Neural cell (in vitro differentiated cells): ENCODE measurements around the gene APMAP. TPM values are rescaled to one million over a fixed set of nuclear protein-coding genes. Genes with fewer than 3 reads are reported as not detected.

Experiments
- H2AFZ ChIP-seq: fragments of 200-600, 300-800 bp; sonication (generic), shearing (Covaris generic); 2 replicates; pipeline ENCODE4 v1.6.0; 2014; ENCODE audit warnings: low read depth, mild to moderate bottlenecking, antibody characterized with exemption, low read length, moderate library complexity
- H3F3A ChIP-seq: fragments of 200-600 bp; shearing (Covaris generic); 2 replicates; pipeline ENCODE4 v1.6.1; 2016; ENCODE audit warnings: mild to moderate bottlenecking, moderate library complexity, mixed read lengths, antibody characterized with exemption, low read length; ENCODE audit not compliant: insufficient read depth, poor library complexity, severe bottlenecking
- H3K27ac ChIP-seq: fragments of 200-600, 300-800 bp; sonication (generic), shearing (Covaris generic); 2 replicates; pipeline ENCODE4 v1.5.1; 2014; ENCODE audit warnings: mild to moderate bottlenecking, low read length, moderate library complexity
- H3K27me3 ChIP-seq: fragments of 300-800, 200-600 bp; sonication (generic), shearing (Covaris generic); 2 replicates; pipeline ENCODE4 v1.6.0; 2014; ENCODE audit warnings: mild to moderate bottlenecking, low read depth, low read length, moderate library complexity; ENCODE audit not compliant: insufficient read depth
- H3K36me3 ChIP-seq: fragments of 300-800, 200-600 bp; sonication (generic), shearing (Covaris generic); 2 replicates; pipeline ENCODE4 v1.5.1; 2014; ENCODE audit warnings: mild to moderate bottlenecking, antibody characterized with exemption, low read length, moderate library complexity; ENCODE audit not compliant: insufficient read depth
- H3K4me2 ChIP-seq: fragments of 300-800, 200-600 bp; sonication (generic), shearing (Covaris generic); 2 replicates; pipeline ENCODE4 v1.6.0; 2014; ENCODE audit warnings: mild to moderate bottlenecking, low read length
- H3K4me3 ChIP-seq: fragments of 300-800, 200-600 bp; sonication (generic), shearing (Covaris generic); 2 replicates; pipeline ENCODE4 v1.5.1; 2014; ENCODE audit warnings: mild to moderate bottlenecking, low read length, moderate library complexity
- H3K79me2 ChIP-seq: fragments of 200-600 bp; shearing (Covaris generic); replicated peaks from 2 replicates; pipeline ENCODE4 v1.6.0; 2014; ENCODE audit warnings: mild to moderate bottlenecking, low read length, moderate library complexity; ENCODE audit not compliant: insufficient read depth
- H3K9ac ChIP-seq: fragments of 300-800, 200-600 bp; sonication (generic), shearing (Covaris generic); 2 replicates; pipeline ENCODE4 v1.6.1; 2016; ENCODE audit warnings: mild to moderate bottlenecking, low read length, mixed read lengths
- H3K9me2 ChIP-seq: fragments of 200-600 bp; shearing (Covaris generic); 2 replicates; pipeline ENCODE4 v1.6.1; 2016; ENCODE audit warnings: mild to moderate bottlenecking, low read length, mixed read lengths; ENCODE audit not compliant: insufficient read depth
- H3K9me3 ChIP-seq: fragments of 200-600, 300-800 bp; sonication (generic), shearing (Covaris generic); 2 replicates; pipeline ENCODE4 v1.6.1; 2016; ENCODE audit warnings: mild to moderate bottlenecking, mixed run types, low read length, moderate library complexity, mixed read lengths
- H4K20me1 ChIP-seq: fragments of 200-600 bp; shearing (Covaris generic); 2 replicates; pipeline ENCODE4 v1.6.1; 2016; ENCODE audit warnings: mild to moderate bottlenecking, mixed run types; ENCODE audit not compliant: insufficient read depth
- CTCF ChIP-seq: fragments of 450-650 bp; IDR thresholded peaks from 2 replicates; pipeline ENCODE4 v1.5.1; 2014; ENCODE audit warnings: antibody characterized with exemption, mild to moderate bottlenecking, moderate library complexity; ENCODE audit not compliant: poor library complexity, severe bottlenecking
- EP300 ChIP-seq: fragments of 450-650 bp; conservative IDR thresholded peaks from 2 replicates; pipeline ENCODE4 v1.6.1; 2014; ENCODE audit warnings: antibody characterized with exemption, mild to moderate bottlenecking, moderate library complexity; ENCODE audit not compliant: poor library complexity, severe bottlenecking
- EZH2 ChIP-seq: fragments of 200-600, 300-800 bp; shearing (Covaris generic), sonication (generic); IDR thresholded peaks from 2 replicates; pipeline ENCODE4 v1.6.1; 2014; ENCODE audit warnings: antibody characterized with exemption, low read length, borderline replicate concordance, mild to moderate bottlenecking; ENCODE audit not compliant: insufficient read depth, poor library complexity, severe bottlenecking
- MXI1 ChIP-seq: fragments of 450-650 bp; conservative IDR thresholded peaks from 2 replicates; pipeline ENCODE4 v1.6.1; 2014; ENCODE audit warnings: antibody characterized with exemption, mild to moderate bottlenecking; ENCODE audit not compliant: poor library complexity, severe bottlenecking
- POLR2AphosphoS5 ChIP-seq: IDR thresholded peaks from 2 replicates; pipeline ENCODE4 v1.6.1; 2012
- RAD21 ChIP-seq: fragments of 450-650 bp; conservative IDR thresholded peaks from 2 replicates; pipeline ENCODE4 v1.6.1; 2014; ENCODE audit warnings: antibody characterized with exemption, mild to moderate bottlenecking, moderate library complexity
- REST ChIP-seq: IDR thresholded peaks from 2 replicates; pipeline ENCODE4 v1.6.1; 2012; ENCODE audit warnings: borderline replicate concordance
- SMC3 ChIP-seq: fragments of 450-650 bp; conservative IDR thresholded peaks from 2 replicates; pipeline ENCODE4 v1.6.1; 2014; ENCODE audit warnings: antibody characterized with exemption, mild to moderate bottlenecking, moderate library complexity; ENCODE audit not compliant: poor library complexity
- TAF1 ChIP-seq: IDR thresholded peaks from 2 replicates; pipeline ENCODE4 v1.6.1; 2012; ENCODE audit warnings: low read depth
- polyA plus RNA-seq: library from polyadenylated mRNA; depleted of rRNA; stranded (reverse); fragments of >200 nt; gene quantifications from 2 replicates; pipeline ENCODE4 v1.2.3, GENCODE V29; 2014

The APMAP gene
- polyA plus RNA-seq, 1 donor from 2014 or later = 140 TPM

- no peak overlapping the region for H3K27ac ChIP-seq
- no peak overlapping the region for H3K4me3 ChIP-seq
- H3K9me3 ChIP-seq = no peaks in the 10 kb centered on the region
- H3F3A ChIP-seq = no peaks in the 10 kb centered on the region
- no peaks in the 10 kb centered on the region for H3K27me3 ChIP-seq
- H3K4me2 ChIP-seq = no peak overlapping the region
- no peaks in the 10 kb centered on the region for H3K36me3 ChIP-seq
- no peak overlapping the region for H3K9ac ChIP-seq
- H2AFZ ChIP-seq = no peak overlapping the region
- TF ChIP-seq TAF1 (no peak), SMC3 (no peak), EZH2 (no peak), REST (no peak), CTCF (no peak), MXI1 (no peak), EP300 (no peak), POLR2AphosphoS5 (no peak), RAD21 (no peak)
- no peaks in the 10 kb centered on the region for H4K20me1 ChIP-seq
- H3K9me2 ChIP-seq = no peaks in the 10 kb centered on the region
- H3K79me2 ChIP-seq = no peaks in the 10 kb centered on the region
Observed at GRCh38 chr20:24935140-24935539, 57.4 kb downstream of the APMAP start.

GRCh38 chr20:24934716-24935115 lies 57.8 kb downstream of the APMAP start:
- TF ChIP-seq SMC3 (no peak), TAF1 (no peak), EZH2 (no peak), EP300 (no peak), POLR2AphosphoS5 (no peak), CTCF (no peak), RAD21 (no peak), MXI1 (no peak), REST (no peak)
- Histone ChIP-seq H2AFZ (no peak overlapping the region), H3F3A (no peaks in the 10 kb centered on the region), H3K4me3 (no peak overlapping the region), H3K4me2 (no peak overlapping the region), H3K9me2 (no peaks in the 10 kb centered on the region), H3K9me3 (no peaks in the 10 kb centered on the region), H3K9ac (no peak overlapping the region), H3K27me3 (no peaks in the 10 kb centered on the region), H3K36me3 (no peaks in the 10 kb centered on the region), H4K20me1 (no peaks in the 10 kb centered on the region), H3K27ac (no peak overlapping the region), H3K79me2 (no peaks in the 10 kb centered on the region)
